ENCODE data around the gene IFTAP. TPM values are rescaled to one million over a fixed set of nuclear protein-coding genes. Genes with fewer than 3 reads are reported as not detected.

The IFTAP gene
- total and polyA plus RNA-seq, 2 of the 13 experiments (the other 11 are each of a cell fraction or from before 2014, with no cell fraction given), result 11.3 to 29.4 TPM

DNA sequence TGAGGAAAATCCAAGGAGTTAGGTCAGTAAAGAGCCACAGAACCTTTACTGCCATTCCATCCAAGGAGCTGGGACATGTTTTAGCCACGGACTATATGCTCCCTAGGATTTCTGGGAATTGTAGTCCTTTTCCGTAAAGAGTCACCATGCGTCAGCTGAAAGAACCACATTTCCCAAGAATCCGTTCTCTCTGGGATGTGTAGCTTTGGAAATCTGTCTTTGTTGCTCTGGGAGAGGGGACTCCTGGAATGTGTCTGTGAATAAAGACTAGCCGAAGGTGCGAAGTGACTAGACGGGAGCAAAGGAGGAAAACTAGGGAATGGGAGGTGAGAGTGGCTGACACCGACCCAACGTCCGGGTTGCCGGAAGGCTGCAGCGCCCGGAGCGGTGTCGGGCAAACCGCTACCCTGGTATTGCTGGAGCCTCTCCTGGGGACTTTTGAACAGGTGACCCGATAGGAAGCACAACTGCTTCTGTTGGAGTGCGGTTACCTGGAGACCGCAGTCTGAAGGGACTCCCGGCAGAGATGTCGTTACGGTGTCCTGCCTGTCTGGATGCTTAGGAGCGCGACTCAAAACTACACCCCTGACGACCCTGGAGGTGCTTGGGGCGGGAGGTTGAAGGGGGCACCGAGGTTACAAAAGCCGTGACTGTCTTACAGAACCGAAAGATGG, at the start of gene IFTAP (continued):
- TF ChIP-seq, protein P1, sequence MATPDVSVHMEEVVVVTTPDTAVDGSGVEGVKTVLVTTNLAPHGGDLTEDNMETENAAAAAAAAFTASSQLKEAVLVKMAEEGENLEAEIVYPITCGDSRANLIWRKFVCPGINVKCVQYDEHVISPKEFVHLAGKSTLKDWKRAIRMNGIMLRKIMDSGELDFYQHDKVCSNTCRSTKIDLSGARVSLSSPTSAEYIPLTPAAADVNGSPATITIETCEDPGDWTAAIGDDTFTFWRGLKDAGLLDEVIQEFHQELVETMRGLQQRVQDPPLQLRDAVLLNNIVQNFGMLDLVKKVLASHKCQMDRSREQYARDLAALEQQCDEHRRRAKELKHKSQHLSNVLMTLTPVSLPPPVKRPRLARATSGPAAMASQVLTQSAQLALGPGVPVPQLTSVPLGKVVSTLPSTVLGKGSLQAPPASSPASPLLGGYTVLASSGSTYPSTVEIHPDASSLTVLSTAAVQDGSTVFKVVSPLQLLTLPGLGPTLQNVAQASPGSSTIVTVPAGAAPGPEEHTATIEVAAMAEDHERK (CRISPR knock-in tag; IDR thresholded peaks at IDR 0.05; ENCODE audit: low read depth), result 0 out of 2 replicates have a peak, but pooled peaks have one; percentile 43
- TF ChIP-seq ZNF562 (CRISPR knock-in tag; IDR thresholded peaks at IDR 0.05; ENCODE audit: borderline replicate concordance), result no peak
- no peak for TF ChIP-seq ARHGAP35 (CRISPR knock-in tag; IDR thresholded peaks at IDR 0.05; ENCODE audit: borderline replicate concordance)
- peak; percentile 74; the same call in 1 of the 2 replicates for TF ChIP-seq ZNF331 (CRISPR knock-in tag; IDR thresholded peaks at IDR 0.05)
- peak; percentile 55; the same call in 1 of the 2 replicates for TF ChIP-seq ZNF24 (IDR thresholded peaks at IDR 0.05)
- TF ChIP-seq, protein P2, sequence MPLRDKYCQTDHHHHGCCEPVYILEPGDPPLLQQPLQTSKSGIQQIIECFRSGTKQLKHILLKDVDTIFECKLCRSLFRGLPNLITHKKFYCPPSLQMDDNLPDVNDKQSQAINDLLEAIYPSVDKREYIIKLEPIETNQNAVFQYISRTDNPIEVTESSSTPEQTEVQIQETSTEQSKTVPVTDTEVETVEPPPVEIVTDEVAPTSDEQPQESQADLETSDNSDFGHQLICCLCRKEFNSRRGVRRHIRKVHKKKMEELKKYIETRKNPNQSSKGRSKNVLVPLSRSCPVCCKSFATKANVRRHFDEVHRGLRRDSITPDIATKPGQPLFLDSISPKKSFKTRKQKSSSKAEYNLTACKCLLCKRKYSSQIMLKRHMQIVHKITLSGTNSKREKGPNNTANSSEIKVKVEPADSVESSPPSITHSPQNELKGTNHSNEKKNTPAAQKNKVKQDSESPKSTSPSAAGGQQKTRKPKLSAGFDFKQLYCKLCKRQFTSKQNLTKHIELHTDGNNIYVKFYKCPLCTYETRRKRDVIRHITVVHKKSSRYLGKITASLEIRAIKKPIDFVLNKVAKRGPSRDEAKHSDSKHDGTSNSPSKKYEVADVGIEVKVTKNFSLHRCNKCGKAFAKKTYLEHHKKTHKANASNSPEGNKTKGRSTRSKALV (CRISPR knock-in tag; IDR thresholded peaks at IDR 0.05), result 0 out of 2 replicates have a peak, but pooled peaks have one; percentile 18
- TF ChIP-seq ZNF251 (CRISPR knock-in tag; IDR thresholded peaks at IDR 0.05), result no peak
- TF ChIP-seq, protein P3, sequence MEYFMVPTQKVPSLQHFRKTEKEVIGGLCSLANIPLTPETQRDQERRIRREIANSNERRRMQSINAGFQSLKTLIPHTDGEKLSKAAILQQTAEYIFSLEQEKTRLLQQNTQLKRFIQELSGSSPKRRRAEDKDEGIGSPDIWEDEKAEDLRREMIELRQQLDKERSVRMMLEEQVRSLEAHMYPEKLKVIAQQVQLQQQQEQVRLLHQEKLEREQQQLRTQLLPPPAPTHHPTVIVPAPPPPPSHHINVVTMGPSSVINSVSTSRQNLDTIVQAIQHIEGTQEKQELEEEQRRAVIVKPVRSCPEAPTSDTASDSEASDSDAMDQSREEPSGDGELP (IDR thresholded peaks at IDR 0.05; ENCODE audit: borderline replicate concordance, low read depth), result peak; percentile 71; the same call in 1 of the 2 replicates
- TF ChIP-seq SUZ12 (IDR thresholded peaks at IDR 0.05; ENCODE audit: low read depth, low read length), result peak; percentile 90
- TF ChIP-seq NFIC (IDR thresholded peaks at IDR 0.05; ENCODE audit: low read length), result peak; percentile 79
- peak; percentile 41; the same call in 1 of the 2 replicates for TF ChIP-seq ZMYM4 (CRISPR knock-in tag; IDR thresholded peaks at IDR 0.05)
- no peak for TF ChIP-seq KDM1A (CRISPR knock-in tag; IDR thresholded peaks at IDR 0.05)
- TF ChIP-seq ZNF44 (CRISPR knock-in tag; IDR thresholded peaks at IDR 0.05), result no peak
- TF ChIP-seq, protein P4, sequence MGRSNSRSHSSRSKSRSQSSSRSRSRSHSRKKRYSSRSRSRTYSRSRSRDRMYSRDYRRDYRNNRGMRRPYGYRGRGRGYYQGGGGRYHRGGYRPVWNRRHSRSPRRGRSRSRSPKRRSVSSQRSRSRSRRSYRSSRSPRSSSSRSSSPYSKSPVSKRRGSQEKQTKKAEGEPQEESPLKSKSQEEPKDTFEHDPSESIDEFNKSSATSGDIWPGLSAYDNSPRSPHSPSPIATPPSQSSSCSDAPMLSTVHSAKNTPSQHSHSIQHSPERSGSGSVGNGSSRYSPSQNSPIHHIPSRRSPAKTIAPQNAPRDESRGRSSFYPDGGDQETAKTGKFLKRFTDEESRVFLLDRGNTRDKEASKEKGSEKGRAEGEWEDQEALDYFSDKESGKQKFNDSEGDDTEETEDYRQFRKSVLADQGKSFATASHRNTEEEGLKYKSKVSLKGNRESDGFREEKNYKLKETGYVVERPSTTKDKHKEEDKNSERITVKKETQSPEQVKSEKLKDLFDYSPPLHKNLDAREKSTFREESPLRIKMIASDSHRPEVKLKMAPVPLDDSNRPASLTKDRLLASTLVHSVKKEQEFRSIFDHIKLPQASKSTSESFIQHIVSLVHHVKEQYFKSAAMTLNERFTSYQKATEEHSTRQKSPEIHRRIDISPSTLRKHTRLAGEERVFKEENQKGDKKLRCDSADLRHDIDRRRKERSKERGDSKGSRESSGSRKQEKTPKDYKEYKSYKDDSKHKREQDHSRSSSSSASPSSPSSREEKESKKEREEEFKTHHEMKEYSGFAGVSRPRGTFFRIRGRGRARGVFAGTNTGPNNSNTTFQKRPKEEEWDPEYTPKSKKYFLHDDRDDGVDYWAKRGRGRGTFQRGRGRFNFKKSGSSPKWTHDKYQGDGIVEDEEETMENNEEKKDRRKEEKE (IDR thresholded peaks at IDR 0.05), result no peak
- TF ChIP-seq, protein P5, sequence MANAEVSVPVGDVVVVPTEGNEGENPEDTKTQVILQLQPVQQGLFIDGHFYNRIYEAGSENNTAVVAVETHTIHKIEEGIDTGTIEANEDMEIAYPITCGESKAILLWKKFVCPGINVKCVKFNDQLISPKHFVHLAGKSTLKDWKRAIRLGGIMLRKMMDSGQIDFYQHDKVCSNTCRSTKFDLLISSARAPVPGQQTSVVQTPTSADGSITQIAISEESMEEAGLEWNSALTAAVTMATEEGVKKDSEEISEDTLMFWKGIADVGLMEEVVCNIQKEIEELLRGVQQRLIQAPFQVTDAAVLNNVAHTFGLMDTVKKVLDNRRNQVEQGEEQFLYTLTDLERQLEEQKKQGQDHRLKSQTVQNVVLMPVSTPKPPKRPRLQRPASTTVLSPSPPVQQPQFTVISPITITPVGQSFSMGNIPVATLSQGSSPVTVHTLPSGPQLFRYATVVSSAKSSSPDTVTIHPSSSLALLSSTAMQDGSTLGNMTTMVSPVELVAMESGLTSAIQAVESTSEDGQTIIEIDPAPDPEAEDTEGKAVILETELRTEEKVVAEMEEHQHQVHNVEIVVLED (CRISPR knock-in tag; IDR thresholded peaks at IDR 0.05; ENCODE audit: borderline replicate concordance), result 0 out of 2 replicates have a peak, but pooled peaks have one; percentile 32
- no peak for TF ChIP-seq ZFP36L1 (CRISPR knock-in tag; IDR thresholded peaks at IDR 0.05)
- peak; percentile 78 for TF ChIP-seq ELF1 (CRISPR knock-in tag; IDR thresholded peaks at IDR 0.05)
- TF ChIP-seq, protein P6, sequence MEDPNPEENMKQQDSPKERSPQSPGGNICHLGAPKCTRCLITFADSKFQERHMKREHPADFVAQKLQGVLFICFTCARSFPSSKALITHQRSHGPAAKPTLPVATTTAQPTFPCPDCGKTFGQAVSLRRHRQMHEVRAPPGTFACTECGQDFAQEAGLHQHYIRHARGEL (CRISPR knock-in tag; IDR thresholded peaks at IDR 0.05), result no peak
- TF ChIP-seq CHCHD3 (CRISPR knock-in tag; IDR thresholded peaks at IDR 0.05), result no peak
- no peak for TF ChIP-seq BORCS8-MEF2B (CRISPR knock-in tag; IDR thresholded peaks at IDR 0.05)
- peak; percentile 82 for TF ChIP-seq ZNF556 (CRISPR knock-in tag; IDR thresholded peaks at IDR 0.05; ENCODE audit: borderline replicate concordance)

Data from HepG2 (cell line).